ENCODE results near the gene SPTSSB.

SPTSSB gene

DNA sequence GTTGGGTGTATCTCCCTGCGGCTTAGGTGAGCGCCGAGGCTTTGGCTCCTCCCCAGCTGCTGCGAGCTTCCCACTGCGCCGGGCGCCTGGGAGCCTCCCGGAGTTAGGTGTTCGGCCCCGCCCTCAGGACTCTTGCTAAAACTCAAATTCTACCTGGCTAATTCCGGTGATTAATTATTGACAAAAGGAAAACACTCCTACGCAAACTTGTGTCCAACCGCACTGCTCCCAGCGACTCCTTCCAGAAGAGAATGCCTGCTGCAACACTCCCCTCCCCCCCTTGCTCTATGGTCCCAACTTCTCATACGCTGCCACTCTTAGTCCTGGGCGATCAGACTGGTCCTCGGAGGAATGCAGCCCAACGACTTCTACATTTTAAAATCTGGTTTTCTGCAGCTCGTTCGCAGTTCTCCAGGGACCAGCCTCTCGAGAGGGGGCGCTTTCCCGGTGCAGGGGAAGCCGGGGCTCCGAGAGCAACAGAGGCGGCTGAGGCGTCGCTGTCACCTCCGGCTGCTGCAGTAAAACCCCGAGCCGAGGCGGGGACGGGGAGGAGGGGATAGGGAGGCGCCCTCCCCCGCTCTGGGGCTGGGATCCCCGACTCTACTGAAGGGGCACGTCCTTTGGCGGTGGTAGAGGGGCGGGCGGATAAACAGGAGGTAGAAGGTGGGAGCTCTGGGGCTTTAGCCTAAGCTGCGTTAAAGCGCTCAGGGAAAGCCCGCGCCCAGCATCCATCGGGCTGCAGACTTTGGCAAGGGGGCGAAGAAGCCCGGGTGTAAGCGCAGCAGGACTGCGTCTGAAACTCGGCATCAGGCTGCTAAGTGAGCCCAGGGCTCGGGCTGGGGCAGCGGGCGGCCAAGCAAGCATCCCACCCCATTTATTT, at the start of gene SPTSSB:
TSS of gene SPTSSB (minus strand) at position 77 of the 880 bp plus-strand sequence. CDS start 25,194 bp downstream, outside the sequence.
- DNase-seq (ENCODE audit: low spot score): peak; percentile 29

GRCh38 chr3:161420746-161421145, 49.4 kb upstream of the SPTSSB start:
- TF ChIP-seq, protein P1, sequence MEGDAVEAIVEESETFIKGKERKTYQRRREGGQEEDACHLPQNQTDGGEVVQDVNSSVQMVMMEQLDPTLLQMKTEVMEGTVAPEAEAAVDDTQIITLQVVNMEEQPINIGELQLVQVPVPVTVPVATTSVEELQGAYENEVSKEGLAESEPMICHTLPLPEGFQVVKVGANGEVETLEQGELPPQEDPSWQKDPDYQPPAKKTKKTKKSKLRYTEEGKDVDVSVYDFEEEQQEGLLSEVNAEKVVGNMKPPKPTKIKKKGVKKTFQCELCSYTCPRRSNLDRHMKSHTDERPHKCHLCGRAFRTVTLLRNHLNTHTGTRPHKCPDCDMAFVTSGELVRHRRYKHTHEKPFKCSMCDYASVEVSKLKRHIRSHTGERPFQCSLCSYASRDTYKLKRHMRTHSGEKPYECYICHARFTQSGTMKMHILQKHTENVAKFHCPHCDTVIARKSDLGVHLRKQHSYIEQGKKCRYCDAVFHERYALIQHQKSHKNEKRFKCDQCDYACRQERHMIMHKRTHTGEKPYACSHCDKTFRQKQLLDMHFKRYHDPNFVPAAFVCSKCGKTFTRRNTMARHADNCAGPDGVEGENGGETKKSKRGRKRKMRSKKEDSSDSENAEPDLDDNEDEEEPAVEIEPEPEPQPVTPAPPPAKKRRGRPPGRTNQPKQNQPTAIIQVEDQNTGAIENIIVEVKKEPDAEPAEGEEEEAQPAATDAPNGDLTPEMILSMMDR (IDR thresholded peaks at IDR 0.05; ENCODE audit: extremely low read depth, missing control alignments): no peak
- no peak for DNase-seq (ENCODE audit: low spot score)

More for the DNA sequence above, at the start of gene SPTSSB:
- TF ChIP-seq, protein P1 (IDR thresholded peaks at IDR 0.05; ENCODE audit: extremely low read depth, missing control alignments): no peak

- DNase-seq (ENCODE audit: low spot score): no peak
- TF ChIP-seq, protein P1 (IDR thresholded peaks at IDR 0.05; ENCODE audit: extremely low read depth, missing control alignments): no peak
Measured at GRCh38 chr3:161419555-161420333, 48.4 kb upstream of the SPTSSB start.

GRCh38 chr3:161415506-161416231, 44.4 kb upstream of the SPTSSB start:
- TF ChIP-seq, protein P1 (IDR thresholded peaks at IDR 0.05; ENCODE audit: extremely low read depth, missing control alignments): no peak
- DNase-seq (ENCODE audit: low spot score): no peak

GRCh38 chr3:161414907-161415306, 43.6 kb upstream of the SPTSSB start:
- TF ChIP-seq, protein P1 (IDR thresholded peaks at IDR 0.05; ENCODE audit: extremely low read depth, missing control alignments): no peak
- DNase-seq (ENCODE audit: low spot score): no peak

- TF ChIP-seq, protein P1 (IDR thresholded peaks at IDR 0.05; ENCODE audit: extremely low read depth, missing control alignments): no peak
Measured at GRCh38 chr3:161413855-161414210, 42.5 kb upstream of the SPTSSB start.

More at GRCh38 chr3:161413855-161414210, 42.5 kb upstream of the SPTSSB start:
- DNase-seq (ENCODE audit: low spot score): no peak
